ENCODE results near the gene SMIM1.
"Not testable (repeated sequence)": the region's sequence is repeated elsewhere in the genome, so short reads cannot be mapped to it uniquely, and the experiment has no call there.

SMIM1 gene

GRCh38 chr1:3772715-3773571 lies at the start of gene SMIM1:
Gene SMIM1 (plus strand): TSS chr1:3772749. CDS start chr1:3775374, 2,625 bp downstream.
- peak within 1 kb of the TSS; percentile 52 for H3K4me3 ChIP-seq (ENCODE audit: low read depth, low read length)
- in situ Hi-C loops (cut with HindIII; ENCODE audit: low sequenced_read_pairs) = loop anchor here (5.0 kb wide), 1 partner anchor 126 kb away; no protein-coding TSS in a partner anchor
- no peak for DNase-seq (ENCODE audit: low read depth)
- TF ChIP-seq CTCF (IDR thresholded peaks at IDR 0.05; ENCODE audit: low read depth, low read length, missing control alignments) = no peak

GRCh38 chr1:3722846-3723245 lies 49.7 kb upstream of the SMIM1 start:
- no peak overlapping the region for H3K4me3 ChIP-seq (ENCODE audit: low read depth, low read length)
- in situ Hi-C loops (cut with HindIII; ENCODE audit: low sequenced_read_pairs) = no loop called here
- no peak for DNase-seq (ENCODE audit: low read depth)
- no peak for TF ChIP-seq CTCF (IDR thresholded peaks at IDR 0.05; ENCODE audit: low read depth, low read length, missing control alignments)

- in situ Hi-C loops (cut with HindIII; ENCODE audit: low sequenced_read_pairs); H3K4me3 ChIP-seq (ENCODE audit: low read depth, low read length): not testable (repeated sequence)
- DNase-seq (ENCODE audit: low read depth) = peak; percentile 13
- TF ChIP-seq CTCF (IDR thresholded peaks at IDR 0.05; ENCODE audit: low read depth, low read length, missing control alignments) = peak; percentile 98
These were observed 48.0 kb upstream of the SMIM1 start for GRCh38 chr1:3724416-3725030.

GRCh38 chr1:3725366-3725765 lies 47.2 kb upstream of the SMIM1 start:
- TF ChIP-seq CTCF (IDR thresholded peaks at IDR 0.05; ENCODE audit: low read depth, low read length, missing control alignments) = no peak
- in situ Hi-C loops (cut with HindIII; ENCODE audit: low sequenced_read_pairs) = no loop called here

GRCh38 chr1:3727042-3727824 lies 45.3 kb upstream of the SMIM1 start:
- peak; percentile 44 for TF ChIP-seq CTCF (IDR thresholded peaks at IDR 0.05; ENCODE audit: low read depth, low read length, missing control alignments)
- in situ Hi-C loops (cut with HindIII; ENCODE audit: low sequenced_read_pairs) = no loop called here
- DNase-seq (ENCODE audit: low read depth) = no peak
- no peak overlapping the region for H3K4me3 ChIP-seq (ENCODE audit: low read depth, low read length)

More at GRCh38 chr1:3725366-3725765, 47.2 kb upstream of the SMIM1 start:
- no peak for DNase-seq (ENCODE audit: low read depth)
- no peak overlapping the region for H3K4me3 ChIP-seq (ENCODE audit: low read depth, low read length)
